ENCODE data around the gene PLD1. TPM values are rescaled to one million over a fixed set of nuclear protein-coding genes. Genes with fewer than 3 reads are reported as not detected.

The PLD1 gene
- total RNA-seq, 1 experiment from 2014 or later = 32.5 TPM

GRCh38 chr3:171840445-171840810 is 30.1 kb upstream of the PLD1 start:
- H3F3A ChIP-seq (ENCODE audit: insufficient read depth, low read depth) = peaks cover 14% of the 10 kb centered on the region
- ChIA-PET CTCF (no interaction called here), POLR2A (ENCODE audit: unreplicated experiment) (interaction anchor here (0.6 kb wide), 1 partner anchor 39 kb away, joined by 5 read pairs; no protein-coding TSS in a partner anchor)
- H3K4me3 ChIP-seq = no peak overlapping the region
- no peak overlapping the region for H2AFZ ChIP-seq
- H3K4me1 ChIP-seq (replicated peaks; ENCODE audit: insufficient read depth) = peaks cover 13% of the 10 kb centered on the region
- no peak for DNase-seq
- intact Hi-C loops (cut with micrococcal nuclease; ENCODE audit: unreplicated experiment) = loop anchor here (10.0 kb wide), 1 partner anchor 124 kb away; no protein-coding TSS in a partner anchor
- TF ChIP-seq EZH2 (IDR thresholded peaks at IDR 0.05; ENCODE audit: low read depth) (no peak), CTCF (conservative IDR thresholded peaks at IDR 0.05) (no peak)
- no peaks in the 10 kb centered on the region for H3K9me2 ChIP-seq (ENCODE audit: insufficient read depth)
- H4K20me1 ChIP-seq (ENCODE audit: insufficient read depth) = no peaks in the 10 kb centered on the region
- H3K27ac ChIP-seq = no peak overlapping the region
- H3K4me2 ChIP-seq = no peak overlapping the region
- no TSS peak for BruUV-seq (replicated peaks)
- no peaks in the 10 kb centered on the region for H3K79me2 ChIP-seq (ENCODE audit: low read depth)
- no peaks in the 10 kb centered on the region for H3K27me3 ChIP-seq (ENCODE audit: insufficient read depth, low read depth)
- no peaks in the 10 kb centered on the region for H3K36me3 ChIP-seq (ENCODE audit: low read depth)
- peaks cover 4% of the 10 kb centered on the region; the same call in 1 of the 2 replicates for H3K9me3 ChIP-seq (ENCODE audit: insufficient read depth, low read depth)

GRCh38 chr3:171839270-171839669 is 29.0 kb upstream of the PLD1 start:
- peaks cover 4% of the 10 kb centered on the region; the same call in 1 of the 2 replicates for H3K9me3 ChIP-seq (ENCODE audit: insufficient read depth, low read depth)
- no peaks in the 10 kb centered on the region for H4K20me1 ChIP-seq (ENCODE audit: insufficient read depth)
- intact Hi-C loops (cut with micrococcal nuclease; ENCODE audit: unreplicated experiment) = loop anchor here (10.0 kb wide), 1 partner anchor 826 kb away; no protein-coding TSS in a partner anchor
- H3K27me3 ChIP-seq (ENCODE audit: insufficient read depth, low read depth) = no peaks in the 10 kb centered on the region
- H3K4me1 ChIP-seq (replicated peaks; ENCODE audit: insufficient read depth) = peaks cover 2% of the 10 kb centered on the region
- no peaks in the 10 kb centered on the region for H3K36me3 ChIP-seq (ENCODE audit: low read depth)
- no TSS peak for BruUV-seq (replicated peaks)
- TF ChIP-seq EZH2 (IDR thresholded peaks at IDR 0.05; ENCODE audit: low read depth) (no peak), CTCF (conservative IDR thresholded peaks at IDR 0.05) (no peak)
- no peak overlapping the region for H3K4me2 ChIP-seq
- H3K27ac ChIP-seq = no peak overlapping the region
- H3K4me3 ChIP-seq = no peak overlapping the region
- no peak for DNase-seq
- CTCF ChIA-PET = interaction anchor here (0.5 kb wide), 1 partner anchor 216 kb away, joined by 7 read pairs; no protein-coding TSS in a partner anchor
- H2AFZ ChIP-seq = no peak overlapping the region
- POLR2A ChIA-PET (ENCODE audit: unreplicated experiment) = interaction anchor here (0.6 to 0.7 kb wide), 2 partner anchors 265 to 279 kb away, joined by 4 to 10 read pairs; no protein-coding TSS in a partner anchor
- H3K79me2 ChIP-seq (ENCODE audit: low read depth) = no peaks in the 10 kb centered on the region
- no peaks in the 10 kb centered on the region for H3K9me2 ChIP-seq (ENCODE audit: insufficient read depth)
- H3F3A ChIP-seq (ENCODE audit: insufficient read depth, low read depth) = peaks cover 4% of the 10 kb centered on the region; the same call in 1 of the 2 replicates

GRCh38 chr3:171838218-171838720 is 28.0 kb upstream of the PLD1 start:
- no peaks in the 10 kb centered on the region for H3K9me2 ChIP-seq (ENCODE audit: insufficient read depth)
- ChIA-PET POLR2A (ENCODE audit: unreplicated experiment) (no interaction called here), CTCF (no interaction called here)
- H3K27ac ChIP-seq = no peak overlapping the region
- H3K4me3 ChIP-seq = no peak overlapping the region
- H3K36me3 ChIP-seq (ENCODE audit: low read depth) = no peaks in the 10 kb centered on the region
- no peak for DNase-seq
- H2AFZ ChIP-seq = 0 out of 2 replicates have a peak overlapping the region, but pooled peaks have one; percentile 30
- intact Hi-C loops (cut with micrococcal nuclease; ENCODE audit: unreplicated experiment) = loop anchor here (10.0 kb wide), 1 partner anchor 827 kb away; no protein-coding TSS in a partner anchor
- no peaks in the 10 kb centered on the region for H4K20me1 ChIP-seq (ENCODE audit: insufficient read depth)
- peaks cover 9% of the 10 kb centered on the region for H3K4me1 ChIP-seq (replicated peaks; ENCODE audit: insufficient read depth)
- BruUV-seq (replicated peaks) = no TSS peak
- H3K27me3 ChIP-seq (ENCODE audit: insufficient read depth, low read depth) = no peaks in the 10 kb centered on the region
- H3F3A ChIP-seq (ENCODE audit: insufficient read depth, low read depth) = peaks cover 4% of the 10 kb centered on the region; the same call in 1 of the 2 replicates
- no peak for TF ChIP-seq CTCF (conservative IDR thresholded peaks at IDR 0.05)
- no peak for TF ChIP-seq EZH2 (IDR thresholded peaks at IDR 0.05; ENCODE audit: low read depth)
- H3K4me2 ChIP-seq = no peak overlapping the region
- no peaks in the 10 kb centered on the region for H3K79me2 ChIP-seq (ENCODE audit: low read depth)
- peaks cover 4% of the 10 kb centered on the region; the same call in 1 of the 2 replicates for H3K9me3 ChIP-seq (ENCODE audit: insufficient read depth, low read depth)

All from PC-9 (cell line).